WTC11 (cell line): Measurements from ENCODE around the gene PDLIM7. TPM values are rescaled to one million over a fixed set of nuclear protein-coding genes. Genes with fewer than 3 reads are reported as not detected.
A peak's percentile ranks its signal among the peaks of the same experiment; 100 is the strongest.

Experiments
- ATAC-seq: fragments of 200-7000 bp; cut with Tn5 transposase; 2 replicates; pipeline ENCODE4 v1.10.0; 2021; ENCODE audit warnings: mild to moderate bottlenecking, moderate library complexity
- CTCF ChIA-PET: fragments of 300-600 bp; sonication (Branson Sonifier 250); formaldehyde crosslinking; loops from one replicate; lab custom pipeline; 2021; ENCODE audit warnings: antibody characterized with exemption; lab: Charles Lee
- POLR2A ChIA-PET: fragments of 350-600 bp; sonication (Branson Sonifier 250); formaldehyde crosslinking; loops from one replicate; lab custom pipeline; 2021; ENCODE audit warnings: antibody characterized with exemption; lab: Charles Lee
- DNase-seq: peaks from one replicate; pipeline ENCODE4 v3.0.0; 2021; ENCODE audit warnings: low spot score
- H3K27ac Mint-ChIP-seq: 2 replicates; pipeline ENCODE4 v1.8.0; 2021; ENCODE audit warnings: mixed read lengths
- H3K27me3 Mint-ChIP-seq: 2 replicates; pipeline ENCODE4 v1.8.0; 2021; ENCODE audit warnings: low read depth, mild to moderate bottlenecking, moderate library complexity, mixed read lengths
- H3K36me3 Mint-ChIP-seq: 2 replicates; pipeline ENCODE4 v1.8.0; 2021; ENCODE audit warnings: mixed read lengths
- H3K4me1 Mint-ChIP-seq: 2 replicates; pipeline ENCODE4 v1.8.0; 2022; ENCODE audit warnings: mixed read lengths
- H3K4me3 Mint-ChIP-seq: 2 replicates; pipeline ENCODE4 v1.8.0; 2021; ENCODE audit warnings: mild to moderate bottlenecking, moderate library complexity, mixed read lengths
- H3K9me3 Mint-ChIP-seq: 2 replicates; pipeline ENCODE4 v1.8.0; 2021; ENCODE audit warnings: mixed read lengths
- CBFB ChIP-seq: sonication (generic); formaldehyde crosslinking; IDR thresholded peaks from 2 replicates; pipeline ENCODE4 v1.8.1; 2022; ENCODE audit warnings: mild to moderate bottlenecking, low read depth, missing genetic modification reagents
- CREB1 ChIP-seq: sonication (generic); formaldehyde crosslinking; IDR thresholded peaks from 2 replicates; pipeline ENCODE4 v1.8.0; 2023; ENCODE audit warnings: mild to moderate bottlenecking, missing genetic modification reagents
- CREM ChIP-seq: sonication (generic); formaldehyde crosslinking; IDR thresholded peaks from 2 replicates; pipeline ENCODE4 v1.8.1; 2022; ENCODE audit warnings: mild to moderate bottlenecking, missing genetic modification reagents, moderate library complexity
- ETV6 ChIP-seq: sonication (generic); formaldehyde crosslinking; IDR thresholded peaks from 2 replicates; pipeline ENCODE4 v1.8.1; 2022; ENCODE audit warnings: mild to moderate bottlenecking, missing genetic modification reagents
- JAZF1 ChIP-seq: fragments of 250-450 bp; sonication (Bioruptor Pico); IDR thresholded peaks from 2 replicates; pipeline ENCODE4 v1.9.0; 2021; ENCODE audit warnings: moderate library complexity, mild to moderate bottlenecking, inconsistent platforms
- NFE2L1 ChIP-seq: sonication (generic); formaldehyde crosslinking; IDR thresholded peaks from 2 replicates; pipeline ENCODE4 v1.8.1; 2023; ENCODE audit warnings: missing genetic modification reagents
- NR2C2 ChIP-seq: sonication (generic); formaldehyde crosslinking; IDR thresholded peaks from 2 replicates; pipeline ENCODE4 v1.8.0; 2022; ENCODE audit warnings: mild to moderate bottlenecking, missing genetic modification reagents
- OVOL2 ChIP-seq: fragments of 250-450 bp; sonication (Bioruptor Pico); IDR thresholded peaks from 2 replicates; pipeline ENCODE4 v1.9.0; 2021; ENCODE audit warnings: mild to moderate bottlenecking, borderline replicate concordance
- RORB ChIP-seq: fragments of 250-450 bp; sonication (Bioruptor Pico); IDR thresholded peaks from 2 replicates; pipeline ENCODE4 v1.9.0; 2021; ENCODE audit warnings: mild to moderate bottlenecking
- SP1 ChIP-seq: sonication (generic); formaldehyde crosslinking; conservative IDR thresholded peaks from 2 replicates; pipeline ENCODE4 v1.8.1; 2022; ENCODE audit warnings: missing genetic modification reagents
- TEAD1 ChIP-seq: sonication (generic); formaldehyde crosslinking; IDR thresholded peaks from 2 replicates; pipeline ENCODE4 v1.8.0; 2022; ENCODE audit warnings: mild to moderate bottlenecking, missing genetic modification reagents
- TP53 ChIP-seq: sonication (generic); formaldehyde crosslinking; IDR thresholded peaks from 2 replicates; pipeline ENCODE4 v1.8.1; 2023; ENCODE audit warnings: mild to moderate bottlenecking, missing genetic modification reagents
- ZBTB21 ChIP-seq: sonication (generic); formaldehyde crosslinking; IDR thresholded peaks from 2 replicates; pipeline ENCODE4 v1.8.1; 2023; ENCODE audit warnings: mild to moderate bottlenecking, missing genetic modification reagents, borderline replicate concordance
- ZNF121 ChIP-seq: sonication (generic); formaldehyde crosslinking; IDR thresholded peaks from 2 replicates; pipeline ENCODE4 v1.8.0; 2023; ENCODE audit warnings: missing genetic modification reagents
- ZNF232 ChIP-seq: sonication (generic); formaldehyde crosslinking; IDR thresholded peaks from 2 replicates; pipeline ENCODE4 v1.8.0; 2022; ENCODE audit warnings: mild to moderate bottlenecking, missing genetic modification reagents
- ZNF263 ChIP-seq: sonication (generic); formaldehyde crosslinking; IDR thresholded peaks from 2 replicates; pipeline ENCODE4 v1.8.1; 2022; ENCODE audit warnings: low read depth, mild to moderate bottlenecking, moderate library complexity, missing genetic modification reagents
- ZNF423 ChIP-seq: fragments of 250-450 bp; sonication (Bioruptor Pico); IDR thresholded peaks from 2 replicates; pipeline ENCODE4 v2.1.2; 2022; ENCODE audit warnings: mild to moderate bottlenecking, moderate library complexity
- total RNA-seq: library from RNA; stranded (reverse); gene quantifications from 3 replicates; pipeline ENCODE4 v1.2.3, GENCODE V29; 2021
- TF ChIP-seq, protein P1 (sequence below): sonication (generic); formaldehyde crosslinking; IDR thresholded peaks from 2 replicates; pipeline ENCODE4 v1.8.0; 2022; ENCODE audit warnings: mild to moderate bottlenecking, missing genetic modification reagents
- TF ChIP-seq, protein P2 (sequence below): fragments of 250-450 bp; sonication (Bioruptor Pico); IDR thresholded peaks from 2 replicates; pipeline ENCODE4 v1.9.0; 2021; ENCODE audit warnings: mild to moderate bottlenecking

PDLIM7 gene
- total RNA-seq, 1 experiment from 2014 or later, result 142 TPM

DNA sequence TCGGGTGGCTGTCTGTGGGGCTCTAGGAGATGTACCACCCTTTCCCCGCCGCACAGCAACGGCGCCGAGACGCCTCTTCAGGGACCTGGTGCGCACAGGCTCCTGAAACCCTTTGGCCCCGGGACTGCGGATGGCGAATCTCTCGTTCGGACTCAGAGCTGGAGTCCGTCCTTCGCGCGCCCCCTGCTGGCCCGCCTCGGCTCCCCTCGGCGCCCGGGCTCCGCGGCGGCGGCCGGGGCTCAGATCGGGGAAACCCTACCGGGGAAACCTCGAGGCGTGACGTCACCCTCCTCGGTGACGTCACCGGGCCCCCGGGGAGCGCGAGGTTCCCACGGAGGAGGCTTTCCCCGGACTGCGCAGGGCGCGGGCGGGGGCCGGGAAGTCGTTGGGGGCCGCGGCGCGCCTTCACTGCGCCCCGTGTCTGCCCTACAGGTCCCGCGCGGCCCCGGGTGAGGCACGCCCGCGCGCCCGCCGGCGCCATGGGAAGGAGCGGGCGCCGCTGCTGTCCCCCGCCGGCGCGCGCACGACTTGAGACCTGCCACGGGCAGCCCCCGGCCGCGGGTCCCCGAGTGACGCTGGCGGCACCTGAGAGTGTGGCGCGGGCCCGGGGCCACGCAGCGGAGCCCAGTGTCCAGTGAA is 42.9 kb downstream of the PDLIM7 start (continued):
- TF ChIP-seq NR2C2 (CRISPR knock-in tag) (0 out of 2 replicates have a peak, but pooled peaks have one; percentile 6), ZNF121 (CRISPR knock-in tag) (no peak), OVOL2 (CRISPR knock-in tag) (peak; percentile 64; the same call in 1 of the 2 replicates), ZNF423 (peak; percentile 30; the same call in 1 of the 2 replicates), SP1 (CRISPR knock-in tag) (peak; percentile 45; the same call in 1 of the 2 replicates), ZBTB21 (CRISPR knock-in tag) (peak; percentile 97), ZNF263 (CRISPR knock-in tag) (no peak), TEAD1 (CRISPR knock-in tag) (no peak), JAZF1 (no peak), ZNF232 (CRISPR knock-in tag) (no peak), CBFB (CRISPR knock-in tag) (no peak), CREM (peak; percentile 92; the same call in 1 of the 2 replicates), TP53 (CRISPR knock-in tag) (no peak; the same call in 1 of the 2 replicates)
- TF ChIP-seq, protein P1, sequence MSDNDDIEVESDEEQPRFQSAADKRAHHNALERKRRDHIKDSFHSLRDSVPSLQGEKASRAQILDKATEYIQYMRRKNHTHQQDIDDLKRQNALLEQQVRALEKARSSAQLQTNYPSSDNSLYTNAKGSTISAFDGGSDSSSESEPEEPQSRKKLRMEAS (CRISPR knock-in tag), result peak; percentile 51
- TF ChIP-seq, protein P2, sequence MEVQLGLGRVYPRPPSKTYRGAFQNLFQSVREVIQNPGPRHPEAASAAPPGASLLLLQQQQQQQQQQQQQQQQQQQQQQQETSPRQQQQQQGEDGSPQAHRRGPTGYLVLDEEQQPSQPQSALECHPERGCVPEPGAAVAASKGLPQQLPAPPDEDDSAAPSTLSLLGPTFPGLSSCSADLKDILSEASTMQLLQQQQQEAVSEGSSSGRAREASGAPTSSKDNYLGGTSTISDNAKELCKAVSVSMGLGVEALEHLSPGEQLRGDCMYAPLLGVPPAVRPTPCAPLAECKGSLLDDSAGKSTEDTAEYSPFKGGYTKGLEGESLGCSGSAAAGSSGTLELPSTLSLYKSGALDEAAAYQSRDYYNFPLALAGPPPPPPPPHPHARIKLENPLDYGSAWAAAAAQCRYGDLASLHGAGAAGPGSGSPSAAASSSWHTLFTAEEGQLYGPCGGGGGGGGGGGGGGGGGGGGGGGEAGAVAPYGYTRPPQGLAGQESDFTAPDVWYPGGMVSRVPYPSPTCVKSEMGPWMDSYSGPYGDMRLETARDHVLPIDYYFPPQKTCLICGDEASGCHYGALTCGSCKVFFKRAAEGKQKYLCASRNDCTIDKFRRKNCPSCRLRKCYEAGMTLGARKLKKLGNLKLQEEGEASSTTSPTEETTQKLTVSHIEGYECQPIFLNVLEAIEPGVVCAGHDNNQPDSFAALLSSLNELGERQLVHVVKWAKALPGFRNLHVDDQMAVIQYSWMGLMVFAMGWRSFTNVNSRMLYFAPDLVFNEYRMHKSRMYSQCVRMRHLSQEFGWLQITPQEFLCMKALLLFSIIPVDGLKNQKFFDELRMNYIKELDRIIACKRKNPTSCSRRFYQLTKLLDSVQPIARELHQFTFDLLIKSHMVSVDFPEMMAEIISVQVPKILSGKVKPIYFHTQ (CRISPR knock-in tag), result no peak

DNA sequence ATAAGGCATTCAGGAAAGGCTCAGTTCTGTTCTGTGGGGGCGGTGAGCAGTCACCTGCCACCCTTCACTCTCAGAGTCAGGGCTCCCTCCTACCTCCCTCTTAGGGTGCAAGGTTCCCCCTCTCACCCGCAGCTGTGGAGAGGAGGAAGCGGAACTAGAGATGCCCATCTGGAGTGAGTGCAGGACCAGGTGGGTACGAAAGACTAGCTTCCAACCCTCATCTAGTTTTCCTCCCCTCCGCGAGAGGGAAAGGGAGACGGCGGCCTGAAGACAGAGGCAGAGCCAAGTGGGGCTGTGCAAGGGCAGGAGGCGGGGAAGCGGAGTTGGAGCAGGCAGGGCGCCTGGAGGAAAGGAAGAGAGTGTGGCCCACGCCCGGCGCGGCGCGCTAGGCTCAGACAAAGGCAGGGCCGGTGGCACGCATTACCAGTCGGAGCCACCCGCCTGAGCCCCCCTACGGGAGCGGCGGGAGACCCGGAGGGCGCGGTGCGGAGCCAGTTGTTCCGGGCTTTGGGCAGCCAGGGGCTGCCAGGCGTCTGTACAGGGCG is 43.5 kb downstream of the PDLIM7 start:
- peaks cover 22% of the 10 kb centered on the region for H3K27me3 Mint-ChIP-seq

DNA sequence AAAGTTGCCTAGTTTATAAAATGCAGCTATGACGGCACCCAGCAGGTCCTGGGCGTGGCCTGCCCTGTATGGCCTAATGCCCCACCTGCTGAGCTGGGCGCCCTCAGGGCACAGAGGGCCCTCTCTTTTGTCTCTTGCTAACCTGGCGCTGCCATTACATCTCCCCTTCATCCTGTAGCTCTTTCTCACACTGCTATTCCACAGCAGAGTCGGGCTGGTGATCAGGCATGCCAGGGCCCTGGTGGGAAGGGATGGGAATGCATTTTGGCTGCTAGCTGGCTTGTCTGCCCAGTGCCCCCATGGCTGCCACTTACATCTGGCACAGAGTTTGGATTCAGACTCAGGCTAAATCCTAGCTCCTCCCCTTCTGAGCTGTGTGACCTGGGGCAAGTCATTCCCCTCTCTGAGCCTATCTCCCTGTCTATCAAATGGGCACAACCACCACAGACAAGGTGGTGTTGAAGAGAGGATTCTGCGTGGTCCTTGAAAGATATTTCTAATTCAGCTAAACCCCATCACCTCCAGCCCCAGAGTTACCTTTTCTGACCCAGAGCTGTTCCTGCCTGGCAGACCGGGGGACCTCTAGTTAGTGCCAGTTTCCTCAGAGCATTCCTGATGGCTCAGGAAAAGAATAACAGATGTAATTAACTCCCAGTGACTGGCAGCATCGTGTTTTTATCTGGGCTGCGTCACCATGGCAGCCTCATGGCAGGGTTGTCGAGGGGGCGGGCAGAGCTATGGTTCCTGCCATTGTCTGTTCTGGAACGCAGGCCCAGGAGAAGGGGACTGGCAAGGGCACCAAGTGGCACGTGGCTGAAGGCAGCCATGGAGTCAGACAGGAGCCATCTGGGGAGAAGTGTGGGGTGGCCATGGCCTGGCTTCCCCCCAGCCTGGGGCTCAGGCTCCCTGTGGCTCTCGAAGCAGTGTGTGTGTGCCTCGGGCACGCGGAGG is 44.4 kb downstream of the PDLIM7 start:
- Mint-ChIP-seq H3K4me3 (peak overlapping the region; percentile 78), H3K9me3 (no peaks in the 10 kb centered on the region), H3K4me1 (peaks cover 49% of the 10 kb centered on the region), H3K27ac (no peak overlapping the region), H3K36me3 (peaks cover 6% of the 10 kb centered on the region), H3K27me3 (peaks cover 27% of the 10 kb centered on the region)
- POLR2A ChIA-PET, result interaction anchor here (0.9 to 4.1 kb wide), 2 partner anchors 9 to 42 kb away, joined by 4 to 16 read pairs; no protein-coding TSS in a partner anchor
- ATAC-seq (no peak), DNase-seq (no peak)
- CTCF ChIA-PET, result interaction anchor here (0.7 to 7.2 kb wide), 14 partner anchors 23 to 149 kb away, joined by 3 to 175 read pairs (median 8); partner anchors contain the start of genes GRK6, PRELID1 and RAB24
- TF ChIP-seq ETV6 (CRISPR knock-in tag), result 0 out of 2 replicates have a peak, but pooled peaks have one; percentile 8
- TF ChIP-seq, protein P2 (CRISPR knock-in tag), result no peak

More for the DNA sequence above, 43.5 kb downstream of the PDLIM7 start:
- Mint-ChIP-seq H3K4me3 (peak overlapping the region; percentile 78), H3K4me1 (peaks cover 41% of the 10 kb centered on the region), H3K9me3 (no peaks in the 10 kb centered on the region), H3K27ac (peak overlapping the region; percentile 44), H3K36me3 (peaks cover 6% of the 10 kb centered on the region)
- DNase-seq, result peak; percentile 51
- CTCF ChIA-PET, result interaction anchor here (1.1 to 7.2 kb wide), 23 partner anchors 8 to 150 kb away, joined by 3 to 175 read pairs (median 12); partner anchors contain the start of genes GRK6, LMAN2, PDLIM7 and PRELID1
- 0 out of 2 replicates have a peak, but pooled peaks have one; percentile 12 for TF ChIP-seq NFE2L1 (CRISPR knock-in tag)
- 0 out of 2 replicates have a peak, but pooled peaks have one; percentile 15 for TF ChIP-seq CREB1 (CRISPR knock-in tag)
- TF ChIP-seq RORB (CRISPR knock-in tag), result no peak
- TF ChIP-seq, all 79 proteins: peak for 2
- ATAC-seq, result no peak
- POLR2A ChIA-PET, result interaction anchor here (1.9 to 4.1 kb wide), 6 partner anchors 9 to 87 kb away, joined by 5 to 24 read pairs (median 10); no protein-coding TSS in a partner anchor
